HCT116 (cell line): Measurements from ENCODE around the gene KIAA0825. TPM values are rescaled to one million over a fixed set of nuclear protein-coding genes. Genes with fewer than 3 reads are reported as not detected.

Experiments
- ATAC-seq: fragments of 200-7000 bp; cut with Tn5 transposase; 2 replicates; pipeline ENCODE4 v1.9.1; 2020; ENCODE audit warnings: mild to moderate bottlenecking, moderate library complexity
- BruUV-seq: library from RNA; stranded (reverse); fragments of 400-500 nt; replicated peaks from 2 replicates; lab custom pipeline; 2021; lab: Mats Ljungman, UMichigan
- CTCF ChIA-PET: fragments of 300-600 bp; sonication (Branson Sonifier 250); formaldehyde crosslinking; loops from one replicate; lab custom pipeline; 2021; ENCODE audit warnings: antibody characterized with exemption; lab: Charles Lee
- POLR2A ChIA-PET: fragments of 300-600, 350-600 bp; sonication (Branson Sonifier 250); formaldehyde crosslinking; loops from one replicate; lab custom pipeline; 2021; ENCODE audit warnings: antibody characterized with exemption; lab: Charles Lee
- RAD21 ChIA-PET, 2 experiments: fragments of 300-600 bp; sonication (Branson Sonifier 250); formaldehyde crosslinking; loops; one replicate each; lab custom pipeline; 2023; ENCODE audit warnings: low total read pairs in 2 of 2; ENCODE audit not compliant: uncharacterized antibody in 2 of 2, unreplicated experiment in 2 of 2, low non-redundant PET in 1 of 2; lab: Charles Lee
- DNase-seq: peaks from one replicate; pipeline ENCODE4 v3.0.0-alpha.2; 2010; ENCODE audit warnings: low read depth, low spot score
- H2AFZ ChIP-seq: fragments of 200-600 bp; shearing (Covaris generic), sonication (generic); 2 replicates; pipeline ENCODE4 v1.6.1; 2017; ENCODE audit warnings: low read depth, mixed run types, mixed read lengths, antibody characterized with exemption, low read length; ENCODE audit not compliant: poor library complexity, severe bottlenecking
- H3K27ac ChIP-seq: 2 replicates; pipeline ENCODE4 v1.5.1; 2012; ENCODE audit warnings: low read depth, low read length
- H3K27me3 ChIP-seq: fragments of 200-600 bp; sonication (generic); 2 replicates; pipeline ENCODE4 v1.6.1; 2016; ENCODE audit warnings: mixed run types, low read length, mixed read lengths; ENCODE audit not compliant: insufficient read depth
- H3K36me3 ChIP-seq, 2 experiments: fragments of 200-500 bp in 1 of 2; fragments of 200-600 bp in 1 of 2; sonication (Bioruptor generic) in 1 of 2; sonication (generic) in 1 of 2; 2 replicates each; pipeline versions ENCODE4 v1.5.1 to v1.6.1; 2014 to 2016; ENCODE audit warnings: low read length in 2 of 2, inconsistent platforms in 1 of 2, mixed read lengths in 1 of 2, mixed run types in 1 of 2; ENCODE audit not compliant: insufficient read depth in 2 of 2, control insufficient read depth in 1 of 2
- H3K4me1 ChIP-seq, 2 experiments: fragments of 200-600 bp in 1 of 2; sonication (generic) in 1 of 2; 2 replicates each; pipeline versions ENCODE4 v1.5.1 to v1.6.1; 2012 to 2017; ENCODE audit warnings: low read length in 2 of 2, inconsistent platforms in 1 of 2, mild to moderate bottlenecking in 1 of 2, mixed read lengths in 1 of 2, mixed run types in 1 of 2, moderate library complexity in 1 of 2; ENCODE audit not compliant: insufficient read depth in 2 of 2, control insufficient read depth in 1 of 2
- H3K4me2 ChIP-seq: fragments of 200-600 bp; sonication (generic); 2 replicates; pipeline ENCODE4 v1.6.1; 2017; ENCODE audit warnings: mixed run types, low read length, mixed read lengths
- H3K4me3 ChIP-seq, 2 experiments: fragments of 200-600 bp in 1 of 2; sonication (generic) in 1 of 2; replicated peaks in 1 of 2; 2 replicates each; pipeline ENCODE4 v1.5.1; 2011 to 2016; ENCODE audit warnings: low read length in 2 of 2, control low read depth in 1 of 2, low read depth in 1 of 2, mild to moderate bottlenecking in 1 of 2, mixed read lengths in 1 of 2, mixed run types in 1 of 2
- H3K79me2 ChIP-seq: fragments of 200-600 bp; sonication (generic); 2 replicates; pipeline ENCODE4 v1.6.1; 2017; ENCODE audit warnings: mild to moderate bottlenecking, mixed run types, low read length, moderate library complexity, mixed read lengths; ENCODE audit not compliant: insufficient read depth
- H3K9ac ChIP-seq: fragments of 200-600 bp; sonication (generic); 2 replicates; pipeline ENCODE4 v1.6.1; 2016; ENCODE audit warnings: low read length, mixed read lengths
- H3K9me2 ChIP-seq: fragments of 200-600 bp; sonication (generic), shearing (Covaris generic); 2 replicates; pipeline ENCODE4 v1.6.1; 2017; ENCODE audit warnings: mixed run types, mild to moderate bottlenecking, moderate library complexity; ENCODE audit not compliant: insufficient read depth
- H3K9me3 ChIP-seq, 2 experiments: fragments of 200-500 bp in 1 of 2; fragments of 200-600 bp in 1 of 2; sonication (Bioruptor generic) in 1 of 2; sonication (generic) in 1 of 2; 2 replicates each; pipeline ENCODE4 v1.6.1; 2014 to 2017; ENCODE audit warnings: low read length in 2 of 2, mixed read lengths in 2 of 2, inconsistent platforms in 1 of 2, low read depth in 1 of 2, mild to moderate bottlenecking in 1 of 2, mixed run types in 1 of 2, moderate library complexity in 1 of 2; ENCODE audit not compliant: control insufficient read depth in 1 of 2, insufficient read depth in 1 of 2
- H4K20me1 ChIP-seq: fragments of 200-600 bp; sonication (generic), shearing (Covaris generic); 2 replicates; pipeline ENCODE4 v1.6.1; 2017; ENCODE audit warnings: mixed run types, mild to moderate bottlenecking, moderate library complexity; ENCODE audit not compliant: insufficient read depth
- CBX3 ChIP-seq: IDR thresholded peaks from 2 replicates; pipeline ENCODE4 v1.6.1; 2012; ENCODE audit warnings: low read depth
- ELF1 ChIP-seq: IDR thresholded peaks from 2 replicates; pipeline ENCODE4 v1.6.1; 2012; ENCODE audit warnings: low read depth, borderline replicate concordance
- EZH2 ChIP-seq: fragments of 200-600 bp; sonication (generic); IDR thresholded peaks from 2 replicates; pipeline ENCODE4 v1.6.1; 2017; ENCODE audit warnings: antibody characterized with exemption, mixed run types
- EZH2phosphoT487 ChIP-seq: fragments of 200-600 bp; IDR thresholded peaks from 2 replicates; pipeline ENCODE4 v1.6.1; 2018; ENCODE audit warnings: antibody characterized with exemption, borderline replicate concordance
- JUND ChIP-seq: IDR thresholded peaks from 2 replicates; pipeline ENCODE4 v1.6.1; 2012
- MAX ChIP-seq: IDR thresholded peaks from 2 replicates; pipeline ENCODE4 v1.6.1; 2012
- POLR2A ChIP-seq: IDR thresholded peaks from 2 replicates; pipeline ENCODE4 v1.7.0; 2011; ENCODE audit warnings: borderline replicate concordance; ENCODE audit not compliant: insufficient read depth, insufficient read length; ENCODE audit errors: extremely low read depth
- SIN3A ChIP-seq: IDR thresholded peaks from 2 replicates; pipeline ENCODE4 v1.6.1; 2012; ENCODE audit warnings: low read depth
- SRF ChIP-seq: IDR thresholded peaks from 2 replicates; pipeline ENCODE4 v1.6.1; 2012; ENCODE audit warnings: low read depth
- TCF7L2 ChIP-seq: IDR thresholded peaks from 2 replicates; pipeline ENCODE4 v1.7.0; 2011; ENCODE audit warnings: borderline replicate concordance, inconsistent platforms; ENCODE audit not compliant: insufficient read depth, insufficient read length; ENCODE audit errors: extremely low read depth
- ZNF274 ChIP-seq: fragments of 200-500 bp; sonication (Bioruptor generic); IDR thresholded peaks from 2 replicates; pipeline ENCODE4 v1.6.1; 2014; ENCODE audit warnings: mild to moderate bottlenecking, low read depth, low read length, inconsistent platforms
- intact Hi-C: fragments of 100-400 bp; cut with micrococcal nuclease; formaldehyde crosslinking; loops from 2 replicates; pipeline ENCODE4 v1.10.0; 2022
- total RNA-seq: library from RNA; stranded (reverse); gene quantifications from one replicate; pipeline ENCODE4 v1.2.1, GENCODE V29; 2021; ENCODE audit not compliant: unreplicated experiment
- TF ChIP-seq, protein P1 (sequence below): IDR thresholded peaks from 2 replicates; pipeline ENCODE4 v1.6.1; 2012

The KIAA0825 gene
- total RNA-seq, 1 experiment from 2014 or later: 1.4 TPM

DNA sequence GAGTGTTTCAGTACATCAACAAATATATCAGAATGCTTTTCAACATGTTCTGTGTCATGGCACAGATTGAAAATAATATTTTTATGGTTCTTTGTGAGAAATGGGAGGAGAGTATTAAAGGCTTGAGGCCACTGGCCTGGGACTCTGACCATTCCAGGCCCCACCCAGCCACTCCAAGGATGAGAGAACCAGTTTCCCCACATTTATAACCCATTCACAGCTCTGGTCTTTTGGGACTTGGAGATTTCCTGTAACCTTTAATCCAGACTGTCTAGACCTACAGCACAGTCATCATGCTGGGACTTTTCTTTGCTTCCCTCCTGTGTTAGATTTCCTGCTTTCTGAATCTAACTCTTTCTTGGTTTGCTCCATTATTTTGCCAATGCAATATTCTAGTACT, 389.6 kb downstream of the KIAA0825 start:
- no peaks in the 10 kb centered on the region for H4K20me1 ChIP-seq
- no peak overlapping the region for H3K9ac ChIP-seq
- no peak overlapping the region for H2AFZ ChIP-seq
- H3K4me2 ChIP-seq: no peak overlapping the region
- H3K4me1 ChIP-seq: peaks cover 0 to 6% of the 10 kb centered on the region in 2 experiments; a peak in 1 of 4 replicates
- no peaks in the 10 kb centered on the region for H3K9me2 ChIP-seq
- H3K79me2 ChIP-seq: no peaks in the 10 kb centered on the region
- TF ChIP-seq EZH2 (no peak), CBX3 (no peak), ZNF274 (no peak), EZH2phosphoT487 (no peak), MAX (no peak), SIN3A (no peak)
- TF ChIP-seq, protein P1, sequence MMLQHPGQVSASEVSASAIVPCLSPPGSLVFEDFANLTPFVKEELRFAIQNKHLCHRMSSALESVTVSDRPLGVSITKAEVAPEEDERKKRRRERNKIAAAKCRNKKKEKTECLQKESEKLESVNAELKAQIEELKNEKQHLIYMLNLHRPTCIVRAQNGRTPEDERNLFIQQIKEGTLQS: no peak
- TF ChIP-seq, all 23 proteins: peak for 0
- Histone ChIP-seq H3K36me3 (no peaks in the 10 kb centered on the region), H3K27me3 (no peaks in the 10 kb centered on the region), H3K4me3 (no peak overlapping the region), H3K27ac (no peak overlapping the region), H3K9me3 (no peaks in the 10 kb centered on the region)
- ChIA-PET RAD21 (no interaction called here), POLR2A (no interaction called here), CTCF (no interaction called here)
- no TSS peak for BruUV-seq
- DNase-seq (no peak), ATAC-seq (peak; percentile 25; the same call in 1 of the 2 replicates)
- intact Hi-C loops: no loop called here

DNA sequence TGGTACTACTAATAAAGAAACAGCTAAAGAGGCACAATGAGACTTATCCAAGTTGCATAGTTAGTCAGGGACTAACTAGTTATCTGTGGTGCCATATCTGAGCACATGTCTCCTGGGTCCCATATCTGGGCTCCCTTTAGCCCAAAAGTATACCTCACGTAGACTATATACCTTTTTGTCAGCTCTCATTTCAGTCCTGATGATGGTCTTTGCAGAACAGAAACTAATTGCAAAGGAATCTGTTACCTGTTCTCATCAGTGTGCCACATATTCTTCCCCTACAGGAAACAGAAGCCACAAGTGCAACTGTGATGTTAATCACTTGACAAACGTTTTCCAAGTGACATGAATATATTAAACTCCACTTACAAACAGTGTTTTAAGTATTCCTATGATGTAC, 395.2 kb downstream of the KIAA0825 start:
- BruUV-seq: no TSS peak
- Histone ChIP-seq H4K20me1 (no peaks in the 10 kb centered on the region), H3K4me3 (no peak overlapping the region), H3K9ac (no peak overlapping the region), H2AFZ (no peak overlapping the region), H3K4me1 (peaks cover 0 to 10% of the 10 kb centered on the region in 2 experiments; a peak in 3 of 4 replicates), H3K36me3 (no peaks in the 10 kb centered on the region), H3K4me2 (no peak overlapping the region), H3K27ac (no peak overlapping the region), H3K27me3 (no peaks in the 10 kb centered on the region), H3K79me2 (no peaks in the 10 kb centered on the region), H3K9me3 (no peaks in the 10 kb centered on the region), H3K9me2 (no peaks in the 10 kb centered on the region)
- intact Hi-C loops: no loop called here
- TF ChIP-seq TCF7L2 (no peak), CBX3 (no peak), ELF1 (no peak), SIN3A (no peak), SRF (no peak), EZH2phosphoT487 (no peak), POLR2A (no peak), JUND (no peak)
- RAD21 ChIA-PET: no interaction called here
- DNase-seq (no peak), ATAC-seq (no peak)
- CTCF ChIA-PET: no interaction called here
- POLR2A ChIA-PET: no interaction called here
